Measurements from ENCODE around the gene SECISBP2L.

- TF ChIP-seq, protein P1, sequence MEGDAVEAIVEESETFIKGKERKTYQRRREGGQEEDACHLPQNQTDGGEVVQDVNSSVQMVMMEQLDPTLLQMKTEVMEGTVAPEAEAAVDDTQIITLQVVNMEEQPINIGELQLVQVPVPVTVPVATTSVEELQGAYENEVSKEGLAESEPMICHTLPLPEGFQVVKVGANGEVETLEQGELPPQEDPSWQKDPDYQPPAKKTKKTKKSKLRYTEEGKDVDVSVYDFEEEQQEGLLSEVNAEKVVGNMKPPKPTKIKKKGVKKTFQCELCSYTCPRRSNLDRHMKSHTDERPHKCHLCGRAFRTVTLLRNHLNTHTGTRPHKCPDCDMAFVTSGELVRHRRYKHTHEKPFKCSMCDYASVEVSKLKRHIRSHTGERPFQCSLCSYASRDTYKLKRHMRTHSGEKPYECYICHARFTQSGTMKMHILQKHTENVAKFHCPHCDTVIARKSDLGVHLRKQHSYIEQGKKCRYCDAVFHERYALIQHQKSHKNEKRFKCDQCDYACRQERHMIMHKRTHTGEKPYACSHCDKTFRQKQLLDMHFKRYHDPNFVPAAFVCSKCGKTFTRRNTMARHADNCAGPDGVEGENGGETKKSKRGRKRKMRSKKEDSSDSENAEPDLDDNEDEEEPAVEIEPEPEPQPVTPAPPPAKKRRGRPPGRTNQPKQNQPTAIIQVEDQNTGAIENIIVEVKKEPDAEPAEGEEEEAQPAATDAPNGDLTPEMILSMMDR (IDR thresholded peaks at IDR 0.05; ENCODE audit: poor library complexity): no peak
- no peak for TF ChIP-seq EZH2phosphoT487 (IDR thresholded peaks at IDR 0.05; ENCODE audit: low read depth, severe bottlenecking, unreplicated experiment)
These were observed 99.4 kb downstream of the SECISBP2L start for GRCh38 chr15:48946840-48947187.

All from hepatocyte (in vitro differentiated cells).